UCSD-AML1 (cell line): Measurements from ENCODE around the gene MAPK12.

Experiments
- DNase-seq: peaks from one replicate; lab custom pipeline; 2025; ENCODE audit not compliant: unreplicated experiment; lab: John Stamatoyannopoulos, UW

MAPK12 gene

DNA sequence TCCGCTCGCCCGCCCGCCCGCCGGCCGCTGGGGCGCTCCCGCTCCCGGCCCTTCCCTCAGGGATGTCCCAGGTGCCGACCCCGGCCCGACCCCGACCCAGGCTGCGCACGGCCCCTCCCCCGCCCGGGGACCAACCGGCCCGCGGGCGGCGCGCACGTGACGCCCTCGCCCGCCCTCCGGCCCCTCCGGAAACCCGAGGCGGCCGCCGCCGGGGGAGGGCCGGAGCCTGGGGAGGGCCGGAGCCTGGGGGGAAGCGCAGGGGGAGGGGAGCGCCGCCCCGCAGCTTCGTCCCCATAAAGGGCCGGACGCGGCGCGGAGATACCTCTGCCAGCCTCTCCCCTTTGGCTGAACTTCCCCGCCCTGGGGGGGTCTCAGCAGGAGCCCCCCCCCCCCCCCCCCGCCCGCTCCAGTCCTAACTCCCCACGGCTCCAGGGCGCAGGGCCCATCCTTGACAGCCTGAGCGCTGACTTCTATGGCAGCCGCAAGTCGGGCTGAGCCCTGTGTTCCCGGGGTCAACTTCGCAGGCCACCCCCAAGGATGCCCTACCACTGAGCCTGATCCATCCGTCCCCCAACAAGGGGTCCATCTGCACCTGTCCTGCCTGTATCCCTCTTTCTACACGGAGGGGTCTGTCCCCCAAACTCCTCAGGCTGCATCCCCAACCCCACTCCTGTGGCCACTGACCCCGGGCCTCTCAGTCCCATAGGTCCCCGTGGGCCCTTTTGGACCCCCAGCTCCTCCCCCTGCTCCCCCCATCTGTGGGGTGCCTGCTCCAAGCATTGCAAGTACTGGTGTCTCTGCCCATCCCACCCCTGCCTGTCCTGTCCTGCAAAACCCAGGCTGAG lies at the start of gene MAPK12:
Gene MAPK12 (minus strand): TSS at position 69 of the 845 bp plus-strand sequence. CDS start 174 bp downstream, outside the sequence.
- DNase-seq, result peak; percentile 78

- DNase-seq, result no peak
Observed at GRCh38 chr22:50310949-50311444, 49.5 kb upstream of the MAPK12 start.

DNA sequence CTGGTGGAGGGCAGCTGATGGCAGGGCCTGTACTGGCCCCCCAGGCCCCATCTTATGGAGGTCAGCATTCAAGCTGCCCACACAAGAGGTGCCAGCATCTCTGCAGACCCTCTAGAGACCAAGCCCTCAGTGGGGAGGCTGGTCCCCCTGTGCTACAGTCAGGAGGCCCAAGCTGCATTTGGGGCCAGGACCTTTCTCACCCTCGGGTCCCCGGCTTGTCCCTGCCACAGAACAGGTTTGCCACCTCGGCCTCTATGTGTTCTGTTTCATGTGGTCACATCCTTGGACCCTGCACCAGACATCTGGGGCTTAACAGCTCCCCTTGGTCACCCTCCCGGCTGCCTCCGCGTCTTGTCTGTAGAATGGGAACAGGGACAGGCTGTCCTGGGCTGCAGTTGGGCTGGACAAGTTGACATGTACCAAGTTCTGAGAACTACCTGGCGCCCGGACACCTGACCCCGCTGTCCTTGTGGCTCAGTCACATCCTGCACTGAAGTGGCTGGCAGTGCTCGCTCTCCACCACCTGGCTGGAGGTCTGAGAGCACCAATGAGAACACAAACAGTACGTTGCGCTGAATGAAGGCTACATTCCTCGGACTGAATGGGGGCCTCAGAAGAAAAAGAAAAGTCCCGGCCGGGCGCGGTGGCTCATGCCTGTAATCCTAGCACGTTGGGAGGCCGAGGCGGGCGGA lies 48.7 kb upstream of the MAPK12 start:
- DNase-seq, result no peak

DNA sequence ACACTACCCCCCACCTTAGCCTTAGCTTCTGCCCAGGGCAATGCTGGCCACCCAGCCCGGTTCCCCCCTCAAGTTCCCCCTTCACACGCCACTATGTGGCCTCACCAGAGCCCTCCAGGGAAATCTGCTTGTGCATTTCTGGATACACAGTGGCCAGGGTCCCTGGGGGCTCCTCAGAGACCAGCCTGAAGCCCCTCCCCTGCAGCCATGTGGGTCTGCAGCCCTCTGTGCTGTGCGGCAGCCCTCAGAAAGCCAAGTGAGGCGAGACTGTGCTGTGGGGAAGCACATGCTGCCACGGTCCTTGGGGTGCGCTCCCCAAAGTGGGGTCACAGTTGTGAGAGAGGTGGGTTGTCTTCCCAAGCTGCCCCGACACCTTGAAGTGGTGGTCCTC lies 48.1 kb upstream of the MAPK12 start:
- no peak for DNase-seq

GRCh38 chr22:50308986-50309600 lies 47.6 kb upstream of the MAPK12 start:
- DNase-seq, result peak; percentile 56

GRCh38 chr22:50308597-50308935 lies 47.1 kb upstream of the MAPK12 start:
- DNase-seq, result peak; percentile 91

- DNase-seq, result peak; percentile 67
Observed at GRCh38 chr22:50307890-50308596, 46.6 kb upstream of the MAPK12 start.

DNA sequence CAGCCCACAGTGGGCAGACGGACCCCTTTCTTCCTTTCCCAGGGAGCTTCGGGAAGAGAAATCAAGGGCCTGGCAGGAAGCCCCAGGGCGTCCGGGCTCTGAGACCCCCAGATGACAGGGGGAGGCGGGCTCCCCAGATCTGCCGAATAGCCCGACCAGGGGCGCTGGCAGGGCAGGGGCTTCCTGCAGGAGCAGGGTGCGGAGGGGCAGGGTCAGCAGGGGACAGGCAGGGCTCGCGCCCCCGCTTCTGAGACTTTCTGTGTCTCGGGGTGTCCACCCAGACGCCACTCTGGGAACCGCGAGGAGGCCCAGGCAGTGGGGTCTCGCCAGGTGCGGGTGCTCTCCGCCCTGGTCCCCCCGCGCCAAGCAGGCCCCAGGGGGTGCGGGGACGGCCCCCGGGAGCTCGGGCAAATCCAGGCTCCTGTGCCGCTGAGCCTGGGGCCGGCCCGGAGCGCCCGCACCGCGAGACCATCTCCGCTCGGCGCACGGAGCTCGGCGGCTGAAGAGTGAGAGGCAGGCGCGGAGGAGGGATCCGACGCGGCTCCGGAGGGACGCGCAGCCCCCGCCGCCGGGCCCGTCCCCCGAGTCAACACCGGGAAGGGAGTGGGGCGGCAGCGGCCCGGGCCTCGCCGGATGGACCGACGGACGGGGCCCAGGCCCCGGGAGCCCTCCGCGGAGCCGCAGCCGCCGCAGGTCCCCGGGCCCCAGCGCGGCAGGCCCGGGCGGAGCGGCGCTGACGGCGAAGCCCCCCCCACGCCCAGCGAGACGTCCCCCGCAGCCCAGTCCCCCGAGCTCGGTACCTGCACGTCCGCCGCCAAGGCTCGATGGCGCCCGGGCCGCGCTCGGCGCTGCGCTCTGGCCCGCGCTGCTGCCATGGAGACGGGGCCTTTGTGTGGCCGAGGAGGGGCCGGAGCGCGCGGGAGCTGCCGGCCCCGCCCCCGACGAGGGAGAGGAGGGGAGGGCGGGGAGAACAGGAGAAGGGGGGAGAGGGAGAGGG lies 45.6 kb upstream of the MAPK12 start, which contains the start of gene PLXNB2:
Gene PLXNB2 (minus strand): TSS at position 894 of the 997 bp plus-strand sequence. CDS start 17,062 bp downstream, outside the sequence.
- peak; percentile 85 for DNase-seq

GRCh38 chr22:50305923-50306566 lies 44.6 kb upstream of the MAPK12 start:
- DNase-seq, result peak; percentile 79

- no peak for DNase-seq
Observed at GRCh38 chr22:50305393-50305922, 44.0 kb upstream of the MAPK12 start.

GRCh38 chr22:50304528-50305392 lies 43.3 kb upstream of the MAPK12 start:
- peak; percentile 62 for DNase-seq

- DNase-seq, result peak; percentile 58
Observed at GRCh38 chr22:50303848-50304527, 42.5 kb upstream of the MAPK12 start.

DNA sequence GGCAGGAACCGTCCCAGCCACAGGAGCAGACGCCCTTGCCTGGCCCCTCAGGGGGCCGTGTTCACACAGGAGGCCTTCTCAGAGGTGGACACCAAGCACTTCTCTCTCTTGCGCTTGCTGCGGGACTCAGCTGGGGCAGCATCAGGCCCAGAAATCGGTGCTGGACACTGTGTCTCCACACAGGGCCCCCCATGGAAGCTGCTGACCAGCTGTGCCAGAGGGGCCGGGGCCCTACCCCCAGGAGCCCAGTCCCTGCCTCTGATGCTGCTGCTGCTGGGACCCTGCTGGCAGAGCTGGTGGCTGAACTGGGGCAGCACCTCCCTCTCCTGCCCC lies 42.0 kb upstream of the MAPK12 start:
- no peak for DNase-seq

DNA sequence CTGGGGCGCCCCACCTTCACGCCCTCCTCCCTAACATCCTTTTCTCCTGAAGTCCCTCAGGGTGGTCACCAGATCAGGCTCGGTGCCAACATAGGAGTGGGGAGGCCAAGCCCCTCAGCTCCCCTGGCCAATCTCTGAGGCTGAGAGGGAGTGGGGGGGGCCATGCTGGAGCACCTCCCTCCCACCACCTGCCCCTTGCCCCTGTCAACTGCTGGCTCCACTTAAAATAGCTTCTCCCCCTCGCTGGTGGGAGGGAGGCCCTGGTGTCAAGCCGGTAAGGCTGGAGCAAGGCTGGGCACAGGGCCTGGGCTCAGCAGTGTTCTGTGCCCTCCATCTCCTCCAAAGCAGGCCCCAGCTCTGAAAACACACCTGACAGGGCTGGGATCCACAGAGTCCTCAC lies 41.1 kb upstream of the MAPK12 start:
- no peak for DNase-seq

DNA sequence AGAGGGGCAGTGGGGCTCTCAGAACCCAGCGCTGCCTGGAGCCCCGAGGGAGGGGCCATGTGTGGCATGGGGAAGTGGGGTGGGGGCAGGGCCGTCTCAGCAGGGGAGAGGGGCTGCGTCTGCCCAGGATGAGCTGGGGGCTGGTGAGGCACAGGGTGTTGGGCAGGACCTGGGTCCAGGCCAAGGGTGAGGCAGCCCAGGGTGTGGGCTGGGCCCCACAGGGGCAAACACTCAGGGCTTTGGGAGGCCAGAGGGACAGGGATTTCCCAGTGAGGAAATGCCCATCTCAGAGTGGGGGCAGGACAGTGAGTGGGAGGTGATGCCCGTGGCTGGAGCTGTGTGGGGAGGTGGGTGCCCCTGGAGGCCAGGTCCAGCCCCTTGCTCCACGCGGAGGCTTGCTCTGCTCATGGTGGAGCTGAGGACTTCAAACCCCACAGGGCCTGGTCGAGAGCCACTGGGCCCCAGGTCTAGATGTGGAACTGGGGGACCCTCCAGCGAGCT lies 40.6 kb upstream of the MAPK12 start:
- DNase-seq, result no peak

DNA sequence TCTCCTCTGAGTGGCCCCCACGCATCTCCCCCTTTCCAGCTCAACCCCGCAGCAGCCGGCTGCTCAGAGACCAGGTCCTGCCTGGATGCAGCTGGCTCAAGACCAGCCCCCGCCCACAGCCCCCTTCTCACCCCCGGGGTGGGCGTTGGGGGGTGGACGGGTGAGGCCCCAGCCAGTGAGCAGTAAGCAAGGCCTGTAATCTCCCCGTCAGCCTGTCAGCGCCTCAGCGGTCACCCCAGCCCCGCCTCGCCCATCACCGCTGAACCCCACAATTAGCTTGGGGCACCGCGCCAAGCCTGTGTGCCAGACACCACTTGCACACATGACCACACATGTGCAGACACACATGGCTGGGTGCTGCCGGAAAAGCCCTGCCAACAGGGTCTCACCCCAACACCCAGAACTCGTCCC lies 40.1 kb upstream of the MAPK12 start:
- DNase-seq, result no peak

- DNase-seq, result no peak
Observed at GRCh38 chr22:50300620-50301257, 39.3 kb upstream of the MAPK12 start.
